H9 (cell line): ENCODE results near the gene CLEC18B. TPM values are rescaled to one million over a fixed set of nuclear protein-coding genes. Genes with fewer than 3 reads are reported as not detected.

Experiments used
- DNase-seq: peaks from one replicate; pipeline ENCODE4 v3.0.0-alpha.2; 2017
- H2AFZ ChIP-seq: one replicate; pipeline ENCODE4 v1.6.1; 2013; ENCODE audit warnings: mild to moderate bottlenecking, low read length, control low read depth, moderate library complexity
- H2AK5ac ChIP-seq: 2 replicates; pipeline ENCODE4 v1.6.1; 2013; ENCODE audit warnings: low read length, control low read depth, mixed read lengths; ENCODE audit not compliant: insufficient read length
- H2BK120ac ChIP-seq: one replicate; pipeline ENCODE4 v1.6.1; 2013; ENCODE audit warnings: low read depth, mild to moderate bottlenecking, low read length, control low read depth, inconsistent platforms; ENCODE audit not compliant: poor library complexity, severe bottlenecking
- H2BK12ac ChIP-seq: 2 replicates; pipeline ENCODE4 v1.6.1; 2013; ENCODE audit warnings: low read length, control low read depth, mixed read lengths, low read depth; ENCODE audit not compliant: insufficient read length
- H2BK15ac ChIP-seq: 2 replicates; pipeline ENCODE4 v1.6.1; 2013; ENCODE audit warnings: low read depth, low read length, control low read depth
- H2BK20ac ChIP-seq: one replicate; pipeline ENCODE4 v1.6.1; 2013; ENCODE audit warnings: low read depth, mild to moderate bottlenecking, low read length, control low read depth, inconsistent platforms; ENCODE audit not compliant: poor library complexity, severe bottlenecking
- H2BK5ac ChIP-seq: 2 replicates; pipeline ENCODE4 v1.6.1; 2013; ENCODE audit warnings: low read length, control low read depth, mixed read lengths; ENCODE audit not compliant: insufficient read length
- H3K14ac ChIP-seq: 2 replicates; pipeline ENCODE4 v1.6.1; 2013; ENCODE audit warnings: low read length, control low read depth; ENCODE audit not compliant: insufficient read depth
- H3K18ac ChIP-seq: 2 replicates; pipeline ENCODE4 v1.6.1; 2013; ENCODE audit warnings: low read depth, mild to moderate bottlenecking, mixed read lengths, low read length, control low read depth; ENCODE audit not compliant: insufficient read length
- H3K23ac ChIP-seq: 2 replicates; pipeline ENCODE4 v1.6.1; 2013; ENCODE audit warnings: low read length, control low read depth, mixed read lengths, low read depth; ENCODE audit not compliant: insufficient read length
- H3K23me2 ChIP-seq: 2 replicates; pipeline ENCODE4 v1.6.1; 2013; ENCODE audit warnings: low read depth, mild to moderate bottlenecking, mixed read lengths, low read length, control low read depth; ENCODE audit not compliant: insufficient read length, poor library complexity, severe bottlenecking
- H3K27ac ChIP-seq: 2 replicates; pipeline ENCODE4 v1.5.1; 2013; ENCODE audit warnings: low read length, control low read depth, mixed read lengths, low read depth; ENCODE audit not compliant: insufficient read length
- H3K27me3 ChIP-seq: 2 replicates; pipeline ENCODE4 v1.6.1; 2013; ENCODE audit warnings: low read length, control low read depth, inconsistent platforms; ENCODE audit not compliant: insufficient read depth
- H3K4ac ChIP-seq: 2 replicates; pipeline ENCODE4 v1.6.1; 2013; ENCODE audit warnings: low read depth, mild to moderate bottlenecking, control low read depth, inconsistent platforms, low read length, moderate library complexity
- H3K4me1 ChIP-seq: 2 replicates; pipeline ENCODE4 v1.6.1; 2013; ENCODE audit warnings: low read length, control low read depth, inconsistent platforms; ENCODE audit not compliant: insufficient read depth
- H3K4me2 ChIP-seq: 2 replicates; pipeline ENCODE4 v1.6.1; 2013; ENCODE audit warnings: low read length, control low read depth, mixed read lengths; ENCODE audit not compliant: insufficient read length, insufficient read depth
- H3K56ac ChIP-seq: 2 replicates; pipeline ENCODE4 v1.6.1; 2013; ENCODE audit warnings: low read depth, mild to moderate bottlenecking, mixed read lengths, low read length, control low read depth; ENCODE audit not compliant: insufficient read length
- H3K79me1 ChIP-seq: 2 replicates; pipeline ENCODE4 v1.6.1; 2013; ENCODE audit warnings: low read depth, mild to moderate bottlenecking, moderate library complexity, low read length, control low read depth, inconsistent platforms; ENCODE audit not compliant: insufficient read depth, poor library complexity, severe bottlenecking
- H3K79me2 ChIP-seq: 2 replicates; pipeline ENCODE4 v1.6.1; 2013; ENCODE audit warnings: low read length, control low read depth, inconsistent platforms; ENCODE audit not compliant: insufficient read depth
- H3K9ac ChIP-seq: 2 replicates; pipeline ENCODE4 v1.6.1; 2013; ENCODE audit warnings: low read length, control low read depth, mixed read lengths; ENCODE audit not compliant: insufficient read length; ENCODE audit errors: extremely low read depth
- H3K9me3 ChIP-seq: one replicate; pipeline ENCODE4 v1.6.1; 2013; ENCODE audit warnings: low read depth, low read length, inconsistent platforms; ENCODE audit not compliant: control insufficient read depth
- H3T11ph ChIP-seq: one replicate; pipeline ENCODE4 v1.6.1; 2013; ENCODE audit warnings: mild to moderate bottlenecking, low read length, control low read depth, inconsistent platforms
- H4K20me1 ChIP-seq: one replicate; pipeline ENCODE4 v1.6.1; 2013; ENCODE audit not compliant: control insufficient read depth, insufficient read length, insufficient read depth
- H4K5ac ChIP-seq: 2 replicates; pipeline ENCODE4 v1.6.1; 2013; ENCODE audit warnings: low read depth, mild to moderate bottlenecking, mixed read lengths, low read length, control low read depth; ENCODE audit not compliant: insufficient read length
- H4K8ac ChIP-seq: replicated peaks from 2 replicates; pipeline ENCODE4 v1.6.1; 2013; ENCODE audit warnings: low read length, control low read depth, mixed read lengths, low read depth; ENCODE audit not compliant: insufficient read length
- H4K91ac ChIP-seq: 2 replicates; pipeline ENCODE4 v1.6.1; 2013; ENCODE audit warnings: low read depth, mild to moderate bottlenecking, moderate library complexity, mixed read lengths, low read length, control low read depth; ENCODE audit not compliant: insufficient read length
- H3K27ac Mint-ChIP-seq, 3 experiments: 2 replicates in 2 of 3; 3 replicates in 1 of 3; pipeline ENCODE4 v1.8.0; 2020 to 2021; ENCODE audit warnings: mixed read lengths in 3 of 3, mild to moderate bottlenecking in 1 of 3, moderate library complexity in 1 of 3
- H3K27me3 Mint-ChIP-seq: 2 replicates; pipeline ENCODE4 v1.8.0; 2021; ENCODE audit warnings: low read depth, mild to moderate bottlenecking, moderate library complexity, mixed read lengths
- H3K36me3 Mint-ChIP-seq, 3 experiments: 2 replicates in 2 of 3; 3 replicates in 1 of 3; pipeline ENCODE4 v1.8.0; 2020 to 2021; ENCODE audit warnings: low read depth in 3 of 3, mixed read lengths in 3 of 3; ENCODE audit not compliant: insufficient read depth in 1 of 3
- H3K4me1 Mint-ChIP-seq, 2 experiments: 2 replicates each; pipeline ENCODE4 v1.8.0; 2020; ENCODE audit warnings: mixed read lengths in 2 of 2
- H3K4me3 Mint-ChIP-seq, 2 experiments: 2 replicates in 1 of 2; 3 replicates in 1 of 2; pipeline ENCODE4 v1.8.0; 2020 to 2021; ENCODE audit warnings: mild to moderate bottlenecking in 2 of 2, mixed read lengths in 2 of 2, moderate library complexity in 1 of 2
- H3K9me3 Mint-ChIP-seq, 2 experiments: 2 replicates in 1 of 2; 3 replicates in 1 of 2; pipeline ENCODE4 v1.8.0; 2020; ENCODE audit warnings: mild to moderate bottlenecking in 2 of 2, mixed read lengths in 2 of 2, moderate library complexity in 1 of 2
- WGBS: extraction: QIAGEN DNeasy Blood & Tissue Kit; methylation state at CpG from one replicate; pipeline ENCODE4 v1.1.7; 2013; ENCODE audit warnings: missing lambda C conversion rate, low lambda C conversion rate, mixed read lengths; ENCODE audit not compliant: insufficient read length; ENCODE audit errors: extremely low coverage; 5-methylcytosine and 5-hydroxymethylcytosine counted together
- total RNA-seq: library from RNA; stranded (reverse); gene quantifications from 2 replicates; pipeline ENCODE4 v1.2.1, GENCODE V29; 2021
- TF ChIP-seq, protein P1 (sequence below): fragments of 200-600 bp; sonication (generic); conservative IDR thresholded peaks from 3 replicates; pipeline ENCODE4 v1.8.0; 2021; ENCODE audit warnings: antibody characterized with exemption, mild to moderate bottlenecking

Gene CLEC18B
- total RNA-seq, 1 experiment from 2014 or later: 0.37 TPM

DNA sequence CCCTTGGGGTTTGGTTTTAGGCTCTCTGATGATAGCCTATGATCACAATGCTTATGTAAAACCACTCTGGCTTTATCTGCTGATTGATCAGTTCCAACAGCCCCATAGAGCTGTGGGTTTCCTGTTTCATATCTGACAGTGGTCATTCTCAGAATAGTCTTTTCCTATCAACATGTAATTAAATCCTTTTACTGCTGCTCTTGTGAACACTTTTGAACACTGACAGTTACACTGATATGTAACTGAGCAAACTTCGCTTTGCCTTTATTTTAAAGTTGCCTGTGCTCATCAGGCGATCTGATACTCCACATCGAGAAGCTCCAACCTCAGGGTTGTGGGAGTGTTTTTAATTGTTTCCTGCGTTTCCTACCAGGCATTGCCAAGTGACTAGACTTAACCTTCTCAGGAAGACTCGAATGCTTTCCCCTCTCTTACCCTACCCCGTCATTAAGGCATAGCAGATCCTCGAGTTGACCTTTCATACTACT, 17.3 kb upstream of the CLEC18B start:
- Histone ChIP-seq H3K23ac (no peak overlapping the region), H2AK5ac (no peak overlapping the region), H4K91ac (no peak overlapping the region), H4K5ac (no peak overlapping the region), H3K9me3 (no peaks in the 10 kb centered on the region), H4K20me1 (no peaks in the 10 kb centered on the region), H2BK15ac (no peak overlapping the region), H3K79me2 (no peaks in the 10 kb centered on the region), H3T11ph (no peak overlapping the region), H3K56ac (no peak overlapping the region), H3K27me3 (no peaks in the 10 kb centered on the region), H3K79me1 (no peaks in the 10 kb centered on the region), H3K23me2 (no peaks in the 10 kb centered on the region), H3K14ac (no peak overlapping the region), H4K8ac (no peak overlapping the region), H3K9ac (no peak overlapping the region), H3K18ac (no peak overlapping the region), H3K4me2 (no peak overlapping the region), H2BK120ac (no peak overlapping the region), H3K27ac (no peak overlapping the region), H2BK20ac (no peak overlapping the region), H2AFZ (no peak overlapping the region), H3K4me1 (no peaks in the 10 kb centered on the region), H2BK5ac (no peak overlapping the region), H3K4ac (no peak overlapping the region), H2BK12ac (no peak overlapping the region)
- no CpG with 5 or more reads among the region's 7 CpGs for WGBS
- no peak for DNase-seq
- TF ChIP-seq, protein P1, sequence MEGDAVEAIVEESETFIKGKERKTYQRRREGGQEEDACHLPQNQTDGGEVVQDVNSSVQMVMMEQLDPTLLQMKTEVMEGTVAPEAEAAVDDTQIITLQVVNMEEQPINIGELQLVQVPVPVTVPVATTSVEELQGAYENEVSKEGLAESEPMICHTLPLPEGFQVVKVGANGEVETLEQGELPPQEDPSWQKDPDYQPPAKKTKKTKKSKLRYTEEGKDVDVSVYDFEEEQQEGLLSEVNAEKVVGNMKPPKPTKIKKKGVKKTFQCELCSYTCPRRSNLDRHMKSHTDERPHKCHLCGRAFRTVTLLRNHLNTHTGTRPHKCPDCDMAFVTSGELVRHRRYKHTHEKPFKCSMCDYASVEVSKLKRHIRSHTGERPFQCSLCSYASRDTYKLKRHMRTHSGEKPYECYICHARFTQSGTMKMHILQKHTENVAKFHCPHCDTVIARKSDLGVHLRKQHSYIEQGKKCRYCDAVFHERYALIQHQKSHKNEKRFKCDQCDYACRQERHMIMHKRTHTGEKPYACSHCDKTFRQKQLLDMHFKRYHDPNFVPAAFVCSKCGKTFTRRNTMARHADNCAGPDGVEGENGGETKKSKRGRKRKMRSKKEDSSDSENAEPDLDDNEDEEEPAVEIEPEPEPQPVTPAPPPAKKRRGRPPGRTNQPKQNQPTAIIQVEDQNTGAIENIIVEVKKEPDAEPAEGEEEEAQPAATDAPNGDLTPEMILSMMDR: no peak
- Mint-ChIP-seq H3K27me3 (no peaks in the 10 kb centered on the region), H3K4me1 (no peaks in the 10 kb centered on the region), H3K36me3 (peaks cover 0 to 14% (median 2%) of the 10 kb centered on the region in 3 experiments; a peak in 4 of 7 replicates), H3K4me3 (no peak overlapping the region), H3K27ac (no peak overlapping the region; a peak in 1 of 7 replicates), H3K9me3 (peaks cover 0 to 6% of the 10 kb centered on the region in 2 experiments; a peak in 2 of 5 replicates)
